IMR-90 (cell line): Measurements from ENCODE around the gene POLR2L. TPM values are rescaled to one million over a fixed set of nuclear protein-coding genes. Genes with fewer than 3 reads are reported as not detected.

Experiments used
- ATAC-seq: fragments of 200-7000 bp; cut with Tn5 transposase; 2 replicates; pipeline ENCODE4 v1.9.1; 2020; ENCODE audit warnings: low read depth, mild to moderate bottlenecking, moderate library complexity
- BruUV-seq: library from RNA; stranded (reverse); fragments of 400-500 nt; replicated peaks from 2 replicates; lab custom pipeline; 2021; lab: Mats Ljungman, UMichigan
- CTCF ChIA-PET: fragments of 300-600 bp; formaldehyde crosslinking; extraction: SDS; loops from one replicate; lab custom pipeline; 2021; ENCODE audit warnings: antibody characterized with exemption; lab: Yijun Ruan, JAX
- POLR2A ChIA-PET: fragments of 300-600 bp; sonication (Branson Sonifier 250); formaldehyde crosslinking; loops from one replicate; lab custom pipeline; 2022; ENCODE audit warnings: antibody characterized with exemption; ENCODE audit not compliant: unreplicated experiment; lab: Charles Lee
- DNase-seq: peaks from one replicate; pipeline ENCODE4 v3.0.0; 2013
- H2AFZ ChIP-seq: replicated peaks from 2 replicates; pipeline ENCODE3; 2013; ENCODE audit warnings: low read length, mild to moderate bottlenecking; ENCODE audit not compliant: poor library complexity
- H2AK5ac ChIP-seq: 2 replicates; pipeline ENCODE4 v1.6.1; 2013; ENCODE audit warnings: low read depth, low read length, inconsistent platforms
- H2AK9ac ChIP-seq: replicated peaks from 2 replicates; pipeline ENCODE3; 2013; ENCODE audit warnings: mild to moderate bottlenecking, low read depth, low read length, moderate library complexity; ENCODE audit not compliant: poor library complexity
- H2BK120ac ChIP-seq: 2 replicates; pipeline ENCODE4 v1.6.1; 2013; ENCODE audit warnings: low read depth, low read length, inconsistent platforms
- H2BK15ac ChIP-seq: 3 replicates; pipeline ENCODE4 v1.6.1; 2013; ENCODE audit warnings: low read depth, low read length, inconsistent platforms
- H2BK20ac ChIP-seq: 2 replicates; pipeline ENCODE4 v1.6.1; 2013; ENCODE audit warnings: low read depth, mild to moderate bottlenecking, inconsistent platforms, low read length, moderate library complexity
- H2BK5ac ChIP-seq: 2 replicates; pipeline ENCODE4 v1.6.1; 2013; ENCODE audit warnings: mild to moderate bottlenecking, low read depth, low read length, inconsistent platforms; ENCODE audit not compliant: poor library complexity, severe bottlenecking
- H3K14ac ChIP-seq: replicated peaks from 2 replicates; pipeline ENCODE4 v1.6.1; 2013; ENCODE audit warnings: low read depth, low read length, inconsistent platforms
- H3K18ac ChIP-seq: 2 replicates; pipeline ENCODE4 v1.6.1; 2013; ENCODE audit warnings: low read depth, low read length, control low read depth
- H3K23ac ChIP-seq: 2 replicates; pipeline ENCODE4 v1.6.1; 2013; ENCODE audit warnings: low read depth, low read length, inconsistent platforms
- H3K27ac ChIP-seq: 2 replicates; pipeline ENCODE4 v1.5.1; 2013; ENCODE audit warnings: mild to moderate bottlenecking, control low read depth, low read length; ENCODE audit not compliant: insufficient read depth
- H3K27me3 ChIP-seq: 2 replicates; pipeline ENCODE4 v1.6.1; 2013; ENCODE audit warnings: low read length; ENCODE audit not compliant: control insufficient read depth, insufficient read depth
- H3K36me3 ChIP-seq: 2 replicates; pipeline ENCODE4 v1.6.1; 2013; ENCODE audit warnings: low read length, mixed read lengths; ENCODE audit not compliant: control insufficient read depth, insufficient read depth
- H3K4ac ChIP-seq: 2 replicates; pipeline ENCODE4 v1.6.1; 2013; ENCODE audit warnings: low read depth, low read length, inconsistent platforms
- H3K4me1 ChIP-seq: 2 replicates; pipeline ENCODE4 v1.6.1; 2013; ENCODE audit warnings: low read length, mixed read lengths; ENCODE audit not compliant: control insufficient read depth, insufficient read depth
- H3K4me2 ChIP-seq: 2 replicates; pipeline ENCODE4 v1.6.1; 2013; ENCODE audit warnings: low read depth, mild to moderate bottlenecking, control low read depth, low read length, moderate library complexity
- H3K4me3 ChIP-seq: 2 replicates; pipeline ENCODE4 v1.5.1; 2013; ENCODE audit warnings: low read depth, mild to moderate bottlenecking, control low read depth, low read length, moderate library complexity; ENCODE audit not compliant: insufficient read depth
- H3K56ac ChIP-seq: 2 replicates; pipeline ENCODE4 v1.6.1; 2013; ENCODE audit warnings: low read length, inconsistent platforms; ENCODE audit not compliant: insufficient read depth; ENCODE audit errors: extremely low read depth
- H3K79me1 ChIP-seq, 2 experiments: 2 replicates each; pipeline ENCODE4 v1.6.1; 2013; ENCODE audit warnings: low read length in 2 of 2, inconsistent platforms in 1 of 2, low read depth in 1 of 2
- H3K9ac ChIP-seq: 2 replicates; pipeline ENCODE4 v1.6.1; 2013; ENCODE audit warnings: low read depth, low read length, control low read depth
- H3K9me1 ChIP-seq: 2 replicates; pipeline ENCODE4 v1.6.1; 2013; ENCODE audit warnings: low read length, inconsistent platforms; ENCODE audit not compliant: insufficient read depth
- H3K9me3 ChIP-seq: 2 replicates; pipeline ENCODE4 v1.6.1; 2013; ENCODE audit warnings: low read length; ENCODE audit not compliant: control insufficient read depth, insufficient read depth
- H4K20me1 ChIP-seq: 2 replicates; pipeline ENCODE4 v1.6.1; 2013; ENCODE audit warnings: low read length, inconsistent platforms; ENCODE audit not compliant: insufficient read depth
- H4K5ac ChIP-seq: 2 replicates; pipeline ENCODE4 v1.6.1; 2013; ENCODE audit warnings: mild to moderate bottlenecking, low read depth, low read length, control low read depth
- H4K8ac ChIP-seq, 2 experiments: 2 replicates each; pipeline ENCODE4 v1.6.1; 2013; ENCODE audit warnings: low read depth in 2 of 2, low read length in 2 of 2, control low read depth in 1 of 2, inconsistent platforms in 1 of 2
- H4K91ac ChIP-seq: 2 replicates; pipeline ENCODE4 v1.6.1; 2013; ENCODE audit warnings: low read depth, low read length, inconsistent platforms; ENCODE audit not compliant: insufficient read depth
- BHLHE40 ChIP-seq: fragments of 150-350 bp; IDR thresholded peaks from 2 replicates; pipeline ENCODE4 v1.6.1; 2016; ENCODE audit warnings: mild to moderate bottlenecking, low read depth, low read length
- CHD1 ChIP-seq: IDR thresholded peaks from 2 replicates; pipeline ENCODE4 v1.6.1; 2012; ENCODE audit warnings: low read depth, low read length, improper control_type of control experiment
- FOS ChIP-seq: fragments of 150-350 bp; IDR thresholded peaks from 2 replicates; pipeline ENCODE4 v1.6.1; 2016; ENCODE audit warnings: low read depth, low read length
- MAZ ChIP-seq: IDR thresholded peaks from 2 replicates; pipeline ENCODE4 v1.6.1; 2012; ENCODE audit warnings: low read depth, mild to moderate bottlenecking, low read length, improper control_type of control experiment, moderate library complexity, borderline replicate concordance
- MXI1 ChIP-seq: IDR thresholded peaks from 2 replicates; pipeline ENCODE4 v1.6.1; 2012; ENCODE audit warnings: low read depth, mild to moderate bottlenecking, low read length, moderate library complexity, borderline replicate concordance
- POLR2A ChIP-seq: IDR thresholded peaks from 2 replicates; pipeline ENCODE4 v1.6.1; 2012; ENCODE audit warnings: mild to moderate bottlenecking, low read depth, low read length
- RAD21 ChIP-seq: IDR thresholded peaks from 2 replicates; pipeline ENCODE4 v1.6.1; 2012; ENCODE audit warnings: low read length, improper control_type of control experiment
- RFX5 ChIP-seq: IDR thresholded peaks from 2 replicates; pipeline ENCODE4 v1.8.0; 2012; ENCODE audit warnings: low read depth, mild to moderate bottlenecking, low read length, moderate library complexity
- SMC3 ChIP-seq: fragments of 150-350 bp; IDR thresholded peaks from 2 replicates; pipeline ENCODE4 v1.6.1; 2016; ENCODE audit warnings: low read depth, mild to moderate bottlenecking, antibody characterized with exemption, low read length, moderate library complexity
- USF2 ChIP-seq: fragments of 150-350 bp; IDR thresholded peaks from 2 replicates; pipeline ENCODE4 v1.6.1; 2017; ENCODE audit warnings: mild to moderate bottlenecking, antibody characterized with exemption, low read length, low read depth
- WGBS, 2 experiments: methylation state at CpG; one replicate each; pipeline versions ENCODE4 v1.1.5 to v1.1.7; 2013; ENCODE audit warnings: missing lambda C conversion rate in 2 of 2; ENCODE audit not compliant: insufficient read length in 1 of 2; ENCODE audit errors: extremely low coverage in 2 of 2; 5-methylcytosine and 5-hydroxymethylcytosine counted together
- dilution Hi-C: fragments of 300-500 bp; cut with HindIII; formaldehyde crosslinking; loops from one replicate; pipeline ENCODE4 v1.14.3; 2018; ENCODE audit warnings: low sequenced_read_pairs; ENCODE audit not compliant: unreplicated experiment
- in situ Hi-C: fragments of 300-500 bp; cut with MboI; formaldehyde crosslinking; loops from 3 replicates; pipeline ENCODE4 v1.14.3; 2019; ENCODE audit warnings: low sequenced_read_pairs, inconsistent platforms, mixed read lengths
- intact Hi-C: fragments of 100-400 bp; cut with micrococcal nuclease; formaldehyde crosslinking; loops from 2 replicates; pipeline ENCODE4 v1.10.0; 2022
- polyA plus RNA-seq, 3 experiments: library from polyadenylated mRNA; depleted of rRNA; stranded (reverse); fragments of >200 nt; gene quantifications; 2 replicates each; pipeline ENCODE4 v1.2.3, GENCODE V29; 2012; ENCODE audit warnings: low replicate concordance in 1 of 3
- total RNA-seq: library from RNA; depleted of rRNA; stranded (reverse); fragments of >200 nt; gene quantifications from 2 replicates; pipeline ENCODE4 v1.2.3, GENCODE V29; 2012
- TF ChIP-seq, protein P1 (sequence below): fragments of 150-350 bp; IDR thresholded peaks from 2 replicates; pipeline ENCODE4 v1.6.1; 2016; ENCODE audit warnings: low read depth, mild to moderate bottlenecking, low read length, moderate library complexity, borderline replicate concordance

Gene POLR2L
- total and polyA plus RNA-seq, 2 of the 4 experiments (the other 2 are of a cell fraction) = 44.4 to 416 TPM

- ATAC-seq = no peak
- Histone ChIP-seq H3K18ac (no peak overlapping the region), H3K4ac (no peak overlapping the region), H2BK20ac (no peak overlapping the region), H2BK5ac (no peak overlapping the region), H3K4me2 (no peak overlapping the region), H3K23ac (no peak overlapping the region), H3K79me1 (peaks cover 3 to 20% of the 10 kb centered on the region in 2 experiments; a peak in 1 of 4 replicates), H4K8ac (no peak overlapping the region), H2AFZ (no peak overlapping the region), H2BK120ac (no peak overlapping the region), H4K20me1 (peaks cover 31% of the 10 kb centered on the region), H2BK15ac (no peak overlapping the region), H3K4me3 (no peak overlapping the region), H3K9ac (no peak overlapping the region), H4K5ac (no peak overlapping the region), H2AK5ac (no peak overlapping the region), H3K27me3 (no peaks in the 10 kb centered on the region), H2AK9ac (no peak overlapping the region), H3K4me1 (no peaks in the 10 kb centered on the region), H3K9me1 (peaks cover 3% of the 10 kb centered on the region; the same call in 1 of the 2 replicates), H3K36me3 (peaks cover 29% of the 10 kb centered on the region; the same call in 1 of the 2 replicates), H3K14ac (no peak overlapping the region), H4K91ac (no peak overlapping the region), H3K56ac (no peak overlapping the region), H3K27ac (no peak overlapping the region), H3K9me3 (no peaks in the 10 kb centered on the region)
- DNase-seq = no peak
- ChIA-PET CTCF (no interaction called here), POLR2A (no interaction called here)
- BruUV-seq = no TSS peak
- TF ChIP-seq CHD1 (no peak), SMC3 (no peak), FOS (no peak), RFX5 (no peak), RAD21 (no peak), MXI1 (no peak), BHLHE40 (no peak), POLR2A (no peak), MAZ (no peak), USF2 (no peak)
- TF ChIP-seq, protein P1, sequence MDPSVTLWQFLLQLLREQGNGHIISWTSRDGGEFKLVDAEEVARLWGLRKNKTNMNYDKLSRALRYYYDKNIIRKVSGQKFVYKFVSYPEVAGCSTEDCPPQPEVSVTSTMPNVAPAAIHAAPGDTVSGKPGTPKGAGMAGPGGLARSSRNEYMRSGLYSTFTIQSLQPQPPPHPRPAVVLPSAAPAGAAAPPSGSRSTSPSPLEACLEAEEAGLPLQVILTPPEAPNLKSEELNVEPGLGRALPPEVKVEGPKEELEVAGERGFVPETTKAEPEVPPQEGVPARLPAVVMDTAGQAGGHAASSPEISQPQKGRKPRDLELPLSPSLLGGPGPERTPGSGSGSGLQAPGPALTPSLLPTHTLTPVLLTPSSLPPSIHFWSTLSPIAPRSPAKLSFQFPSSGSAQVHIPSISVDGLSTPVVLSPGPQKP = no peak
- intact Hi-C loops (no loop called here), in situ Hi-C loops (no loop called here), dilution Hi-C loops (no loop called here)
- 100% methylated on average over 2 of the region's 8 CpGs; no CpG with 5 or more reads in 1 of the 2 experiments for WGBS, 2 experiments
These were observed 25.6 kb upstream of the POLR2L start for GRCh38 chr11:867856-868358.
